Erythroblast (primary cell): ENCODE data around the gene PROM2.
A peak's percentile ranks its signal among the peaks of the same experiment; 100 is the strongest.
"Not testable (repeated sequence)": the region's sequence is repeated elsewhere in the genome, so short reads cannot be mapped to it uniquely, and the experiment has no call there.

Experiments used
- DNase-seq, 2 experiments: peaks; one replicate each; lab custom pipeline; 2025; lab: John Stamatoyannopoulos, UW
- GATA1 ChIP-seq: IDR thresholded peaks from 2 replicates; pipeline ENCODE4 v1.6.1; 2011; ENCODE audit warnings: low read depth, mild to moderate bottlenecking, control low read depth, low read length, moderate library complexity
- POLR2A ChIP-seq: IDR thresholded peaks from 2 replicates; pipeline ENCODE4 v1.6.1; 2011; ENCODE audit warnings: mild to moderate bottlenecking, low read length

PROM2 gene

GRCh38 chr2:95274291-95275150 is at the start of gene PROM2:
PROM2 (plus strand) TSS chr2:95274449; CDS start chr2:95274586, 137 bp downstream.
- DNase-seq = no peak

GRCh38 chr2:95225658-95226057 is 48.6 kb upstream of the PROM2 start:
- no peak for DNase-seq
- no peak for TF ChIP-seq POLR2A
- no peak for TF ChIP-seq GATA1

More at GRCh38 chr2:95274291-95275150, at the start of gene PROM2:
- TF ChIP-seq GATA1 (no peak), POLR2A (no peak)

GRCh38 chr2:95231723-95232122 is 42.5 kb upstream of the PROM2 start:
- DNase-seq = peak; percentile 45 to 64

GRCh38 chr2:95232232-95232631 is 42.0 kb upstream of the PROM2 start:
- no peak for DNase-seq
- TF ChIP-seq POLR2A = no peak
- no peak for TF ChIP-seq GATA1

More at GRCh38 chr2:95231723-95232122, 42.5 kb upstream of the PROM2 start:
- TF ChIP-seq GATA1 (no peak), POLR2A (no peak)

GRCh38 chr2:95234286-95234785 is 39.9 kb upstream of the PROM2 start:
- TF ChIP-seq GATA1 (no peak), POLR2A (no peak)
- DNase-seq = no peak

- DNase-seq = no peak
- TF ChIP-seq GATA1 (no peak), POLR2A (no peak)
Observed at GRCh38 chr2:95234816-95235215, 39.4 kb upstream of the PROM2 start.

- TF ChIP-seq POLR2A = no peak
- no peak for TF ChIP-seq GATA1
- no peak for DNase-seq
Observed at GRCh38 chr2:95238131-95238530, 36.1 kb upstream of the PROM2 start.

- DNase-seq = no peak
- TF ChIP-seq GATA1 = no peak
Observed at GRCh38 chr2:95240091-95240490, 34.2 kb upstream of the PROM2 start.

GRCh38 chr2:95240556-95240955 is 33.7 kb upstream of the PROM2 start:
- no peak for DNase-seq
- no peak for TF ChIP-seq GATA1
- TF ChIP-seq POLR2A = no peak

GRCh38 chr2:95242084-95242483 is 32.2 kb upstream of the PROM2 start:
- DNase-seq = not testable (repeated sequence)

- TF ChIP-seq GATA1 (no peak), POLR2A (no peak)
- DNase-seq = no peak
Observed at GRCh38 chr2:95258271-95258670, 16.0 kb upstream of the PROM2 start.

- no peak for TF ChIP-seq GATA1
- no peak for TF ChIP-seq POLR2A
- no peak for DNase-seq
Observed at GRCh38 chr2:95260028-95261023, 13.9 kb upstream of the PROM2 start.

GRCh38 chr2:95261602-95262001 is 12.6 kb upstream of the PROM2 start:
- DNase-seq = no peak
- TF ChIP-seq GATA1 = no peak
- TF ChIP-seq POLR2A = no peak
